DOHH2 (cell line): Measurements from ENCODE around the gene CPA5.

Experiments
- H3F3A ChIP-seq: fragments of 200-600 bp; sonication (generic), shearing (Covaris generic); 2 replicates; pipeline ENCODE4 v1.6.0; 2016; ENCODE audit warnings: antibody characterized with exemption, mild to moderate bottlenecking; ENCODE audit not compliant: control insufficient read depth, insufficient read depth
- H3K27ac ChIP-seq: fragments of 200-600 bp; sonication (generic); 2 replicates; pipeline ENCODE4 v1.5.1; 2014; ENCODE audit warnings: low read depth, mild to moderate bottlenecking, low read length, moderate library complexity
- H3K27me3 ChIP-seq: fragments of 200-600 bp; sonication (generic); 2 replicates; pipeline ENCODE4 v1.6.1; 2014; ENCODE audit warnings: mild to moderate bottlenecking, low read length, mixed read lengths; ENCODE audit not compliant: control insufficient read depth
- H3K36me3 ChIP-seq: fragments of 200-600 bp; sonication (generic); 2 replicates; pipeline ENCODE4 v1.6.1; 2014; ENCODE audit warnings: mild to moderate bottlenecking, low read length, moderate library complexity, mixed read lengths; ENCODE audit not compliant: control insufficient read depth
- H3K4me1 ChIP-seq: fragments of 200-600 bp; sonication (generic); 2 replicates; pipeline ENCODE4 v1.6.1; 2014; ENCODE audit warnings: mild to moderate bottlenecking, low read length, mixed read lengths; ENCODE audit not compliant: control insufficient read depth
- H3K4me2 ChIP-seq: fragments of 200-600 bp; sonication (generic); 2 replicates; pipeline ENCODE4 v1.6.0; 2014; ENCODE audit warnings: mild to moderate bottlenecking, low read length, moderate library complexity
- H3K4me3 ChIP-seq: fragments of 200-600 bp; sonication (generic); 2 replicates; pipeline ENCODE4 v1.5.1; 2014; ENCODE audit warnings: mild to moderate bottlenecking, low read length, mixed read lengths
- H3K79me2 ChIP-seq: fragments of 200-600 bp; sonication (generic); 2 replicates; pipeline ENCODE4 v1.6.1; 2014; ENCODE audit warnings: mild to moderate bottlenecking, low read length, mixed read lengths; ENCODE audit not compliant: control insufficient read depth
- H3K9me2 ChIP-seq: fragments of 200-600 bp; sonication (generic); replicated peaks from 2 replicates; pipeline ENCODE4 v1.6.1; 2014; ENCODE audit warnings: mild to moderate bottlenecking, low read length, mixed read lengths; ENCODE audit not compliant: control insufficient read depth
- H3K9me3 ChIP-seq: fragments of 200-600 bp; sonication (generic); 2 replicates; pipeline ENCODE4 v1.6.1; 2014; ENCODE audit warnings: antibody characterized with exemption, low read length, mixed read lengths; ENCODE audit not compliant: control insufficient read depth, insufficient read depth
- H4K20me1 ChIP-seq: fragments of 200-600 bp; sonication (generic); 2 replicates; pipeline ENCODE4 v1.6.0; 2014; ENCODE audit warnings: low read depth, mild to moderate bottlenecking, antibody characterized with exemption, low read length, moderate library complexity; ENCODE audit not compliant: control insufficient read depth, insufficient read depth
- EZH2phosphoT487 ChIP-seq: fragments of 200-600 bp; sonication (generic); IDR thresholded peaks from 2 replicates; pipeline ENCODE4 v1.6.1; 2017; ENCODE audit warnings: borderline replicate concordance, mild to moderate bottlenecking, antibody characterized with exemption, low read length, moderate library complexity, mixed read lengths
- TF ChIP-seq, protein P1 (sequence below): fragments of 200-600 bp; sonication (generic); IDR thresholded peaks from one replicate; pipeline ENCODE4 v1.5.1; 2014; ENCODE audit warnings: antibody characterized with exemption, mild to moderate bottlenecking, low read depth, low read length; ENCODE audit not compliant: poor library complexity, severe bottlenecking

CPA5 gene

DNA sequence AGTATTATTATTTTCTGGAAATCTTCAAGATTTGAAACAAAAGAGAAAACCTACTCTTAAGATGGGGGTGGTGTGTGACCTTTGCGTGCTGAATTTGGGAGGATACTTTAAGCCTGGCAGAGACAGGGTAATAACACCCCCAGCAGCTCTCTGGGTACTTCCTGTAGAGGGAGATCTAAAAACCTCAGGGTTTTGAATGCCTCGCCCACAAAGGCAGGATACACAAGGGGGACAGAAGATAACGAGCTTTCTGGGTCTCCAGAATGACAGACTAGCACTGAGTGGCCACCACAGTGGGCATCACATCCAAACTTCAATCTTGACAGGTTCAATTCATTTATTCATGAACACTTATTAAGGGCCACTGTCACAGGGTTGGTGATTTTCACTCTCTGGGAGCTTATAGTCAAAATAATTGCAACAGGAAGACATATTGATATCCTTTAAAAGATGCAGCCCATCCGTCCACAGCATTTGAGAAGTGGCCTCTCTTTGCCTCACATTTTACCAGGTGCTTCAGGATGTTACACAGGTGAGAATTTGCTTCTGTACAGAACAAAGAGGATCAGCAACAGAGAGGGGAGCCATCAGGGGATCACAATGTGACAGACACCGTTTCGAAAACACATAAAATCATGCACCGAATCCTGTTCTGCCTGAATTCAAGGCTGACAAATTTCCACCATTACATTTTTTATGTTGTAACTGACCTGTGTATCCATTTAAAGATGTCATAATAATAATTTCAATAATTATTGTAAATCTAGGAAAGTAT lies 50.0 kb downstream of the CPA5 start:
- Histone ChIP-seq H3K4me1 (no peaks in the 10 kb centered on the region), H3K79me2 (no peaks in the 10 kb centered on the region), H3K4me2 (no peak overlapping the region), H3K36me3 (peaks cover 14% of the 10 kb centered on the region), H3K27me3 (no peaks in the 10 kb centered on the region), H3K27ac (no peak overlapping the region), H4K20me1 (no peaks in the 10 kb centered on the region), H3K9me3 (no peaks in the 10 kb centered on the region), H3K9me2 (no peaks in the 10 kb centered on the region), H3F3A (no peaks in the 10 kb centered on the region), H3K4me3 (no peak overlapping the region)
- TF ChIP-seq, protein P1, sequence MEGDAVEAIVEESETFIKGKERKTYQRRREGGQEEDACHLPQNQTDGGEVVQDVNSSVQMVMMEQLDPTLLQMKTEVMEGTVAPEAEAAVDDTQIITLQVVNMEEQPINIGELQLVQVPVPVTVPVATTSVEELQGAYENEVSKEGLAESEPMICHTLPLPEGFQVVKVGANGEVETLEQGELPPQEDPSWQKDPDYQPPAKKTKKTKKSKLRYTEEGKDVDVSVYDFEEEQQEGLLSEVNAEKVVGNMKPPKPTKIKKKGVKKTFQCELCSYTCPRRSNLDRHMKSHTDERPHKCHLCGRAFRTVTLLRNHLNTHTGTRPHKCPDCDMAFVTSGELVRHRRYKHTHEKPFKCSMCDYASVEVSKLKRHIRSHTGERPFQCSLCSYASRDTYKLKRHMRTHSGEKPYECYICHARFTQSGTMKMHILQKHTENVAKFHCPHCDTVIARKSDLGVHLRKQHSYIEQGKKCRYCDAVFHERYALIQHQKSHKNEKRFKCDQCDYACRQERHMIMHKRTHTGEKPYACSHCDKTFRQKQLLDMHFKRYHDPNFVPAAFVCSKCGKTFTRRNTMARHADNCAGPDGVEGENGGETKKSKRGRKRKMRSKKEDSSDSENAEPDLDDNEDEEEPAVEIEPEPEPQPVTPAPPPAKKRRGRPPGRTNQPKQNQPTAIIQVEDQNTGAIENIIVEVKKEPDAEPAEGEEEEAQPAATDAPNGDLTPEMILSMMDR, result no peak
- no peak for TF ChIP-seq EZH2phosphoT487

DNA sequence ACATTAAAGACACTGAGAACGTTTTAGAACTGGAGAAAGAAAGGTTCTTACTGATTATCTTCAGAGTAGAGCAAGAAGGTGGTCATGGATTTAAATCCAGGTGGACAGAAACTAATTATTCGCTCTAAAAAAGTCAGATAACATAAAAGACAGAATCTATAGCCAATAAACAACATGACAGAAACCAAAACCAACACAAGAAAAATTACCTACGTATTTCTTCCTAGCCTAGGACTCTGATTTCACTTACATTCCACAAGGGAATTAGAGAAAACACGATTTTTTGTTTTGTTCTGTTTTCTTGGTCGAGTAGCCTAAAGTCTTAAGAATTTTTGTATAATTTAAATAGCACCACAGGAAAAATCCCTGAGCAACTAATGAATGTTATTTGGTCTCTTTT lies 50.8 kb downstream of the CPA5 start:
- TF ChIP-seq, protein P1, result no peak
- TF ChIP-seq EZH2phosphoT487, result no peak
- Histone ChIP-seq H3K4me3 (no peak overlapping the region), H3K9me3 (no peaks in the 10 kb centered on the region)

DNA sequence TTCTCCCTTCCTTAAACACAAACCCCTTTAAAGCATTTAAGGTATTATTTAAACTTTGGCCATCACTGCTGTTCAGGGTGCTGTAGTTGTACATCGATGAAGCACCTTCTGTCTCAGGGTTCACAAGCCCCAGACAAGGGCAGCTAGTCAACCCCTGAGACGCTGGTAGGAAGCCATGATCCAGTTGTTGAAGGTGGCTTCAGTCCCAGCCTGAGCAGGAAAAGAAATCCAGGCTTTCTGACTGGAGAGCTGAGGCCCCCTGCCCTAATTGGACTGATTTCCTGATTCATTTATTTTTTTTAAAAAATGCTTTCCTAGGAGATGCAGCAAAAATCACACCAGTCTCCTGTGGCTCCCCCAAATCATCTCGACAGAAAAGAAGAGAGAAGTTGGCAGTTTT lies 51.5 kb downstream of the CPA5 start:
- no peaks in the 10 kb centered on the region for H4K20me1 ChIP-seq
- H3K36me3 ChIP-seq, result peaks cover 17% of the 10 kb centered on the region
- H3K4me1 ChIP-seq, result no peaks in the 10 kb centered on the region
- H3K27me3 ChIP-seq, result no peaks in the 10 kb centered on the region
- no peak overlapping the region for H3K4me3 ChIP-seq
- H3K79me2 ChIP-seq, result no peaks in the 10 kb centered on the region
- no peaks in the 10 kb centered on the region for H3K9me2 ChIP-seq
- H3K27ac ChIP-seq, result no peak overlapping the region
- H3F3A ChIP-seq, result no peaks in the 10 kb centered on the region
- no peaks in the 10 kb centered on the region for H3K9me3 ChIP-seq
- TF ChIP-seq, protein P1, result no peak
- TF ChIP-seq EZH2phosphoT487, result no peak
- H3K4me2 ChIP-seq, result no peak overlapping the region

More for the DNA sequence above, 50.8 kb downstream of the CPA5 start:
- Histone ChIP-seq H3K36me3 (peaks cover 17% of the 10 kb centered on the region), H3F3A (no peaks in the 10 kb centered on the region), H3K27ac (no peak overlapping the region), H3K9me2 (no peaks in the 10 kb centered on the region), H3K4me2 (no peak overlapping the region), H4K20me1 (no peaks in the 10 kb centered on the region), H3K4me1 (no peaks in the 10 kb centered on the region), H3K79me2 (no peaks in the 10 kb centered on the region), H3K27me3 (no peaks in the 10 kb centered on the region)
